ENCODE data around the gene DMRT2.

DMRT2 gene

GRCh38 chr9:1050125-1050895 is at the start of gene DMRT2:
Gene DMRT2, plus strand, starts transcription at chr9:1050357. Its CDS starts 1,257 bp downstream, at chr9:1051614.
- DNase-seq, result no peak

DNA sequence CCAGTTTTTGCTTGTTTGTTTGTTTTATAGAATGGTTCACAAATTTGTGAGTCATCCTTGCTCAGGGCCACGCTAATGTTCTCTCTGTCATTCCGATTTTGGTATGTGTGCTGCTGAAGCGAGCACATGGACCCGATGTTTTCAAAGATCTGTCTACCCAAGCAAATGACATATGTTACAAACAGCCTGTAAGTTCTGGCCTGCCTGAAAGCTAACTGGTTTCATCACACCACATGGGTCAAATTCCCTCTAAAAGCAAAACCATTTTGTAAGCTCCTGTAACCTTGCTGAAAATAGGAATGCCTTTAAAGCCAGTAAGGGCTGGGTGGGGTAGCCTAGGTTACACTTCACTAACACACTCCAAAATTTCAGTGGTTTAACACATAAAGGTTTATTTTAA is 48.3 kb upstream of the DMRT2 start:
- no peak for DNase-seq

GRCh38 chr9:1002678-1003077 is 47.5 kb upstream of the DMRT2 start:
- DNase-seq, result no peak

GRCh38 chr9:1005043-1005667 is 45.0 kb upstream of the DMRT2 start:
- DNase-seq, result no peak

DNA sequence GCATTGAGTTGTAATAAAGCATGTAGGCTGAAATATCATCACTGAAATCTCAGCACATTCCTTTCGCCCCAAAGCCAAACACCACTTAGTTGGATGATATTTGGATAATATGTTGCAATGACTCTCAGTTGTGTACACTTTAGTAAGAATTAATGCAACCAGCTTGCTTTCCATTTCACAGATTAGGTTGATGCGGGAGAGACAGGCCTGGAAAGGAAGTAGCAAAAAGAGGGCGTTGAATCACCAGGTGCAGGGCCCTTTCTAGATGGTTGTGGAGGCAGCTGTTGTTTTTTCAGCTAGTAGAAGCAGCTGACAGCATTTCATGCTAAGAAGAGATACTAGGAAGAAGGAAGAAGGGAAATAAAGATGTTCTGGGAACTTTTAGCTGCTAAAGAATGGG is 42.8 kb upstream of the DMRT2 start:
- no peak for DNase-seq

DNA sequence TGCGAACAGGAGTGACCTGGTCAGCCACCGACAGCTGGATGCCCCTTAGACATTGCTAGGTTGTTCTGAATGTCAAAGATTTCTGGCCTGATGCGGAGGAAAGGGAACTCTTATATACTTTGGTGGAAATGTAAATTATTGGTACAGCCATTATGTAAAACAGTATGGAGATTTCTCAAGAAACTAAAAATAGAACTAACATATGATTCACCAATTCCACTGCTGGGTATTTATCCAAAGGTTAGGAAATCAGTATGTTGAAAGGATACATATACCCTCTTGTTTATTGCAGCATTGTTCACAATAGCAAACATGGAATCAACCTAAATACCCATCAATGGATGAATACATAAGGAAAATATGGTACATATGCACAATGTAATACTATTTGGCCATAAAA is 41.9 kb upstream of the DMRT2 start:
- DNase-seq, result no peak

DNA sequence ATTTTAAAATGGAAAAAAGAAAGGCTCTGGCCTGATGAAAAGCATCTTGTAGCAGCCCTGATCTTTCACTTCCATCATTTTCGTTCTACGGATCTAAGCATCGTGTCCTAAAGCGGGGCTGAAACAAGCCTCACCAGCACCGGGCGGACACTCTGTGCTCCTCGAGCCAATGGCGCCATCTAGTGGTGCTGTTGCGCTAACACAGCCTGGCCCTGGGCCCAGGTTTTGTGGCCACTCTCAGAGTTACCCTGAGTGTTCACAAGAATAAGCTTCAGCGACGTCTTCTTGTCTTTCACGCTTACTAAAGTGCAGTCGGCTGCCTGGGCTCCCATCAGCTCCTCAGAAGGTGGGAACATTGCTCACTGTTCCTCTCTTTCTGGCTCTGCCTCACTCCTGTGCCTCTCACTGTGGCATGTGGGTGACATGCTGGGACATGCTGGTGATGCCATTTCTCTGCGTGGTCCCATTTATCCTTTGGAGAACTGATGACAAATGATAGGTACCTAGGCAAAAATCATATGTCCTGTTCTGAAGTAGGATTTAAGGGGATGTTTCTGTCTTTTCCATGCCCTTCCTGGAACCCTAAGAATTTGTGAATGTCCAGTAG is 41.0 kb upstream of the DMRT2 start:
- DNase-seq, result peak; percentile 54

DNA sequence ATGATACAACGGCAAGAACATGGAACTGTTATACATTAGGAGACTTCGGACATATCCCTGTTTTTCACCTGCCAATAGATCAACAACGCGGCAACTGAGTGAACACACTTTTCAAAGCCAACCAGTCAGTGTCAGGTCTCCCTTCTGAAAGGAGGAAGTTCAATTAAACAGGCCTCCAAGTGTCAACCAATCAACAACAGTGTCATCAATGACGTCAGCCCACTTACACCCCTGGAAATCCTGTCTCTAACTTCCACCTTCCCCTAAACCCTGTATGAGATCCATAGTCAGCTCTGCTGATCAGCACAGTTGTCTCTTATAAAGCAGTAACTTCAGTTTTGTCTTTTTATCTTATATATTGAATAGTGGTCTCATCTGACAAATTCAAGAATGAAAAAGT is 37.1 kb upstream of the DMRT2 start:
- DNase-seq, result no peak

DNA sequence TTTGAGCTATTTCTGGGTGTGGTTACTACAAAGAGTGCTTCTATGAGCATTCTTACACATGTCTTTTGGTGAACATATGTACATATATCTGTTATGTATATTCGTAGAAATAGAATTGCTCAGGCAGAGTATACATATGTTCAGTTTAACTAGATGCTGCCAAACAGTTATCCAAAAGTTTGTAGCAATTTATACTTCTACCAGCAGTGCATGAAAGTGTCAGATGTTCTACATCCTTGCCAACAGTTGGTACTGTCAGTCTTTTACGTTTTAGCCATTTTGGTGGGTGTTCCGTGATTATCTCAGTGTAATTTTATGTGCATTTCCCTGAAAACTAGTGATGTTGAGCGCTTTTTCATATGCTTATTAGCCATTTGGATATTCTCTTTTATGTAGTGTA is 35.9 kb upstream of the DMRT2 start:
- DNase-seq, result no peak

- no peak for DNase-seq
Measured at GRCh38 chr9:1014640-1015039, 35.5 kb upstream of the DMRT2 start.

DNA sequence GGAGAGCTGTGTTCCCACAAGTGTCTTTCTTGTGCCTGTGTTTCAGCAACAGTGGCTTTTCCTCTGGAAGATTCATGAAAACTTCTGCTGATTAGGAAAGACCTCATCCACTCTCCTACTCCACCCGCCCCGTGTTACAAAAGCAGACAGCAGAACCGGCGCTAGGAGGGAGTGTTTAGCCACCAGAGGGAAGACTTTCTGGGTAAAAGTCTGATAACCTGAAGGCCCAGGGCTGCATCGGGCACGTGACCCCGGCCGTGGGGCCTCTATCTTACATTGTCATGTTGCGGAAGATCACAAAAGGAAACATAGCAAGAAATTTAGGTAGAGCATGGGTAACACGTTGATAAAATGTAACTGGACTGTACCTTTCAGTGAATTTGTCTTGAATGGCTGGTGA is 32.0 kb upstream of the DMRT2 start:
- DNase-seq, result no peak

GRCh38 chr9:1024112-1024511 is 26.0 kb upstream of the DMRT2 start:
- no peak for DNase-seq

- no peak for DNase-seq
Measured at GRCh38 chr9:1025131-1025530, 25.0 kb upstream of the DMRT2 start.

DNA sequence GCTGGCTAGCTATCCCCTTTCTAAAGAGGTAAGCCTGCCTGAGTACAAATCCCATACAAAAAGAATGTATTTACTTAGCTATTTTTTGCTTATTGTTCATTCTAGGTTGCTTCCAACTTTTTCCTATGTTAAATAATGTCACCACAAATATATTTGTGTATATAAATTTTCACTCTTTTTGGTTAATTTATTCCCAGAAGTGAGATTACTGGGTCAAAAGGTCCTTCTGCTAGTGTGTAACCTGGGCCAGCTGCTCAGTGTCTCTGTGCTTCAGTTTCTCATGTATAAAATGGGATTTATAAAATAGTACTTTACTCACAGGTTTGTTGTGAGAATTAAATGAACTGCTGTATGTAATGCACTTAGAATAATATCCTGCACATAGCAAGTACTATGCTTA is 23.9 kb upstream of the DMRT2 start:
- DNase-seq, result no peak

DNA sequence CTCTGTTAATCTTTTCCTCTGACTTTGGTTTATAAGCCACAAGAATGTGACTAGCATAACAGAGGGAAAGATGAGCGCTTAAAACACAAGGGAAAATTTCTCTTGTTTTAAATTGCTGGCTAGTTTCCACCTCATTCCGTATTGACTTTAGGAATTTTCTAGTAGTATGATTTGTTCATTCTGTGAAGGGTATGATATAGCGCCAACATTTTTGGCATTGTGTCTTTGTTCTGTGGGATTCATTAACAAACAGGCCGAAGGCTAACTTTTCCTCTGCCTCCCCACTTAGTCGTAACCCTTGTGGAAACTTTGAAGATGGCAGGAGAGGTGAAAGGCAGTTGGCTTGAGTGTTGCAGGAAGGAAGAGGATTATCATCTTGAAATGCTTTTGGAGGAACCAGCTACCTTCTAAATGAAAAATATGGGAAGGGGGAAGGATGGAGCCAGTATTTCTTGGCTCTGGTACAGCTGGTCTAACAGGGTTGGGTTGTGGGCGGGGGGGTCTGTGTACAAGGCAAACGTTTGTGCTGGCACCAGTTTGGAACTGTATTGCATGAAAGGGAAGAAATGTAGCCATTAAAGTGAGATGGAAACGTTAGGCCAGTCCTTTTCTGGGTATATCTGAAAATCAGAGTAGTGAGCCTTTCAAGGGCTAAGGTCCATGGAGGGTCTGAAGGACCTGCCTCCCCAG is 21.5 kb upstream of the DMRT2 start:
- DNase-seq, result no peak

DNA sequence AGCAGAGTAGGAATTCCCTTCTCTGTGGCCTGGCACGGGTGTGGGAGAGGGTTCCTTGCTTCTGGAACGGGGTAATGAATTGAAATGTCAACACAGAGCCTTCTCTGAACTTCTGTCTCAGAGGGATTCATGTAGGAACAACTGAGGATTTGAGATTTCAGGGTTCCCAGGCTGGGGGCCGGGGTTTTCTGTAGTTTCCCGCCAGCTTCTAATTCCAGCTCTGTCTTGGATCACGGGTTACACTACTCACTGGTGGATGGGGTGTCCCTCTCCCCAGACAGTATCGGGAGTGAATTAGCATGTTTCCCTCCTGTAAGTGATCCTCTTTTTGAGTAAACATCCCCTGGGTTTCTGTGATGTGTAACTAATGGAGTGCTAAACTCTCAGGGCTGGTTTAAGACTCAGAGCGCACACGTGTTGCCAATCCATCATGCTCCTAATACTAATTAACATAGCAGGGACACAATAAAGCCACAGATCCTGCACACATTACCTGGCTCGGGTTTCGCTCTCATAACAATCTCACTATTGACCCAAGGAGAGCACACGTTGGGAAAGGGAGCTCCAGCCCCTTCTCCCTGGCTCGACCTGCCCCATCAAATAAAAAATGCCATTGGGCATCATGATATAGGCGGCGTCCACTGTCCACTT is 18.1 kb upstream of the DMRT2 start:
- no peak for DNase-seq

DNA sequence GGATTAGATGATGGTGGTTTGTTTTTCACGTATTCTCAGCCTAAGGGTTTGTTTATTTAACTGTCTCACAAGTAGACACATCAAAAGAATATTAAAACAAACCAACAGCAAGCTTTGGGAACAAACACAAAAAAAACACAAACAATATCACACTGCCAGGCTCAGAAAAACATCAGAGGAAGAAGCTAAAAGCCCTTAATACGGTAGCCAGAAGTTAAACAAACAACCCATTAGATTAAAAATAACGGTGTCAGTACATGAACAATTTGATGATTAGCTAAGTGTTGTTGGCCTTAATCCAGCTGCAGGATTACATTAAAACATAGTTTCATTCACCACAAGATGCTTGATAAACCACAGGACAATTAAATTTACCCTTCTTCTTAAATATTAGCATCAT is 15.9 kb upstream of the DMRT2 start:
- DNase-seq, result no peak

GRCh38 chr9:1039589-1039988 is 10.6 kb upstream of the DMRT2 start:
- DNase-seq, result no peak

GRCh38 chr9:1042466-1042865 is 7.7 kb upstream of the DMRT2 start:
- DNase-seq, result no peak

GRCh38 chr9:1044643-1045042 is 5.5 kb upstream of the DMRT2 start:
- DNase-seq, result no peak

GRCh38 chr9:1046639-1047572 is 3.3 kb upstream of the DMRT2 start:
- no peak for DNase-seq

- no peak for DNase-seq
Measured at GRCh38 chr9:1047591-1048230, 2.4 kb upstream of the DMRT2 start.

Measured in activated CD4-positive, alpha-beta T cell treated with anti-CD3 and anti-CD28 coated beads for 1 hour (primary cell).